ENCODE results near the gene RNF180.

The RNF180 gene

GRCh38 chr5:64165500-64166200 lies at the start of gene RNF180:
Gene RNF180, plus strand, starts transcription at chr5:64165843. Its CDS starts 34,965 bp downstream, at chr5:64200808.
- Histone ChIP-seq H3K4me3 (ENCODE audit: low read depth in 1 of 2, low read length in 1 of 2) (no peak within 1 kb of the TSS), H3K36me3 (no peaks in the 10 kb centered on the region), H3K9me3 (no peaks in the 10 kb centered on the region), H3K27me3 (peaks cover 69% of the 10 kb centered on the region), H3K27ac (no peak within 1 kb of the TSS), H3K4me1 (ENCODE audit: control insufficient read depth in 1 of 2, insufficient read depth in 1 of 2, low read depth in 1 of 2, low read length in 1 of 2) (no peaks in the 10 kb centered on the region)
- no peak for TF ChIP-seq CTCF (IDR thresholded peaks at IDR 0.05)

GRCh38 chr5:64125521-64125920 lies 40.1 kb upstream of the RNF180 start:
- Histone ChIP-seq H3K4me1 (ENCODE audit: control insufficient read depth in 1 of 2, insufficient read depth in 1 of 2, low read depth in 1 of 2, low read length in 1 of 2) (no peaks in the 10 kb centered on the region), H3K27ac (no peak overlapping the region), H3K36me3 (no peaks in the 10 kb centered on the region), H3K27me3 (no peaks in the 10 kb centered on the region), H3K9me3 (no peaks in the 10 kb centered on the region), H3K4me3 (ENCODE audit: low read depth in 1 of 2, low read length in 1 of 2) (no peak overlapping the region)
- TF ChIP-seq CTCF (IDR thresholded peaks at IDR 0.05): no peak

- Histone ChIP-seq H3K36me3 (no peaks in the 10 kb centered on the region), H3K4me1 (ENCODE audit: control insufficient read depth in 1 of 2, insufficient read depth in 1 of 2, low read depth in 1 of 2, low read length in 1 of 2) (no peaks in the 10 kb centered on the region), H3K9me3 (no peaks in the 10 kb centered on the region), H3K27me3 (no peaks in the 10 kb centered on the region), H3K27ac (no peak overlapping the region), H3K4me3 (ENCODE audit: low read depth in 1 of 2, low read length in 1 of 2) (no peak overlapping the region)
- TF ChIP-seq CTCF (IDR thresholded peaks at IDR 0.05): no peak
Observed at GRCh38 chr5:64126202-64126741, 39.4 kb upstream of the RNF180 start.

- H3K27ac ChIP-seq: no peak overlapping the region
- H3K36me3 ChIP-seq: no peaks in the 10 kb centered on the region
- TF ChIP-seq CTCF (IDR thresholded peaks at IDR 0.05): no peak
- H3K9me3 ChIP-seq: no peaks in the 10 kb centered on the region
- H3K4me1 ChIP-seq (ENCODE audit: control insufficient read depth in 1 of 2, insufficient read depth in 1 of 2, low read depth in 1 of 2, low read length in 1 of 2): no peaks in the 10 kb centered on the region
- no peak overlapping the region for H3K4me3 ChIP-seq (ENCODE audit: low read depth in 1 of 2, low read length in 1 of 2)
- H3K27me3 ChIP-seq: no peaks in the 10 kb centered on the region
Observed at GRCh38 chr5:64140018-64140417, 25.6 kb upstream of the RNF180 start.

GRCh38 chr5:64144425-64145215 lies 21.0 kb upstream of the RNF180 start:
- H3K4me1 ChIP-seq (ENCODE audit: control insufficient read depth in 1 of 2, insufficient read depth in 1 of 2, low read depth in 1 of 2, low read length in 1 of 2): no peaks in the 10 kb centered on the region
- no peak overlapping the region for H3K27ac ChIP-seq

More at GRCh38 chr5:64144425-64145215, 21.0 kb upstream of the RNF180 start:
- no peaks in the 10 kb centered on the region for H3K36me3 ChIP-seq
- no peak for TF ChIP-seq CTCF (IDR thresholded peaks at IDR 0.05)
- H3K27me3 ChIP-seq: no peaks in the 10 kb centered on the region
- H3K4me3 ChIP-seq (ENCODE audit: low read depth in 1 of 2, low read length in 1 of 2): no peak overlapping the region
- no peaks in the 10 kb centered on the region for H3K9me3 ChIP-seq

Data from neutrophil (primary cell).